HepG2 (cell line): ENCODE measurements around the gene SH3D19. TPM values are rescaled to one million over a fixed set of nuclear protein-coding genes. Genes with fewer than 3 reads are reported as not detected.

Experiments used
- ARNT2 ChIP-seq: sonication (generic); formaldehyde crosslinking; IDR thresholded peaks from 2 replicates; pipeline ENCODE4 v1.8.0; 2022; ENCODE audit warnings: mild to moderate bottlenecking, low read depth, missing genetic modification reagents, moderate library complexity
- BRD4 ChIP-seq: sonication (generic); formaldehyde crosslinking; IDR thresholded peaks from 2 replicates; pipeline ENCODE4 v1.4.0; 2020; ENCODE audit warnings: missing genetic modification reagents
- HES4 ChIP-seq: sonication (generic); formaldehyde crosslinking; IDR thresholded peaks from 2 replicates; pipeline ENCODE4 v1.9.0; 2021; ENCODE audit warnings: mild to moderate bottlenecking, missing genetic modification reagents, borderline replicate concordance
- MTA1 ChIP-seq: sonication (generic); formaldehyde crosslinking; IDR thresholded peaks from 2 replicates; pipeline ENCODE4 v1.4.0; 2020; ENCODE audit warnings: missing genetic modification reagents, mild to moderate bottlenecking, borderline replicate concordance
- MTA3 ChIP-seq: sonication (generic); formaldehyde crosslinking; IDR thresholded peaks from 2 replicates; pipeline ENCODE4 v1.4.0; 2020; ENCODE audit warnings: missing genetic modification reagents
- MYNN ChIP-seq: sonication (generic); formaldehyde crosslinking; IDR thresholded peaks from 2 replicates; pipeline ENCODE4 v1.4.0; 2020; ENCODE audit warnings: mild to moderate bottlenecking, low read depth, missing genetic modification reagents
- MZF1 ChIP-seq: sonication (generic); formaldehyde crosslinking; IDR thresholded peaks from 2 replicates; pipeline ENCODE4 v1.8.1; 2023; ENCODE audit warnings: mild to moderate bottlenecking, missing genetic modification reagents, borderline replicate concordance
- SAFB2 ChIP-seq: sonication (generic); formaldehyde crosslinking; IDR thresholded peaks from 2 replicates; pipeline ENCODE4 v1.5.1; 2020; ENCODE audit warnings: missing genetic modification reagents, low read depth, mild to moderate bottlenecking, borderline replicate concordance
- SALL2 ChIP-seq: sonication (generic); formaldehyde crosslinking; IDR thresholded peaks from 2 replicates; pipeline ENCODE4 v1.8.1; 2023; ENCODE audit warnings: mild to moderate bottlenecking, missing genetic modification reagents, inconsistent platforms
- SKI ChIP-seq: fragments of 450-650 bp; IDR thresholded peaks from one replicate; pipeline ENCODE4 v1.6.1; 2018; ENCODE audit warnings: mild to moderate bottlenecking; ENCODE audit not compliant: partially characterized antibody
- SOX13 ChIP-seq, 3 experiments: fragments of 450-650 bp in 1 of 3; sonication (generic) in 1 of 3; formaldehyde crosslinking in 1 of 3; IDR thresholded peaks in 2 of 3; conservative IDR thresholded peaks in 1 of 3; 2 replicates each; pipeline versions ENCODE4 v1.5.0 to v1.6.1; 2016 to 2020; ENCODE audit warnings: antibody characterized with exemption in 1 of 3, mild to moderate bottlenecking in 1 of 3, missing compliant biosample characterization in 1 of 3, missing genetic modification reagents in 1 of 3, moderate library complexity in 1 of 3
- ZC3H4 ChIP-seq: sonication (generic); formaldehyde crosslinking; IDR thresholded peaks from 2 replicates; pipeline ENCODE4 v1.4.0; 2020; ENCODE audit warnings: missing genetic modification reagents, borderline replicate concordance
- ZFP41 ChIP-seq: sonication (generic); formaldehyde crosslinking; IDR thresholded peaks from 2 replicates; pipeline ENCODE4 v1.4.0; 2020; ENCODE audit warnings: mild to moderate bottlenecking, missing genetic modification reagents, borderline replicate concordance
- ZMYM4 ChIP-seq: sonication (generic); formaldehyde crosslinking; IDR thresholded peaks from 2 replicates; pipeline ENCODE4 v1.8.1; 2023; ENCODE audit warnings: mild to moderate bottlenecking, missing genetic modification reagents
- ZNF121 ChIP-seq: sonication (generic); formaldehyde crosslinking; IDR thresholded peaks from 2 replicates; pipeline ENCODE4 v1.5.0; 2020; ENCODE audit warnings: mild to moderate bottlenecking, missing genetic modification reagents
- ZNF232 ChIP-seq: sonication (generic); formaldehyde crosslinking; IDR thresholded peaks from 2 replicates; pipeline ENCODE4 v1.4.0; 2020; ENCODE audit warnings: missing genetic modification reagents, borderline replicate concordance
- ZNF382 ChIP-seq: sonication (generic); formaldehyde crosslinking; IDR thresholded peaks from 2 replicates; pipeline ENCODE4 v1.5.0; 2020; ENCODE audit warnings: missing genetic modification reagents, mild to moderate bottlenecking, borderline replicate concordance
- ZNF383 ChIP-seq: sonication (generic); formaldehyde crosslinking; IDR thresholded peaks from 2 replicates; pipeline ENCODE4 v1.4.0; 2020; ENCODE audit warnings: missing genetic modification reagents, mild to moderate bottlenecking, borderline replicate concordance
- ZNF652 ChIP-seq: IDR thresholded peaks from 2 replicates; pipeline ENCODE4 v1.6.1; 2016; ENCODE audit warnings: low read depth, borderline replicate concordance
- ZNF777 ChIP-seq: sonication (generic); formaldehyde crosslinking; IDR thresholded peaks from 2 replicates; pipeline ENCODE4 v1.4.0; 2020; ENCODE audit warnings: missing genetic modification reagents
- ZSCAN31 ChIP-seq: sonication (generic); formaldehyde crosslinking; IDR thresholded peaks from 2 replicates; pipeline ENCODE4 v1.5.0; 2020; ENCODE audit warnings: low read depth, mild to moderate bottlenecking, missing genetic modification reagents
- polyA plus RNA-seq, 8 experiments: library from polyadenylated mRNA; depleted of rRNA in 3 of 8; stranded (reverse) in 7 of 8; unstranded in 1 of 8; fragments of >200 nt; fragmentation: Illumina TruSeq in 4 of 8; extraction: Trizol in 4 of 8; gene quantifications; 2 replicates each; pipeline versions ENCODE4 v1.2.1 to v1.2.3, GENCODE V29; 2011 to 2016; ENCODE audit warnings: low read depth in 4 of 8, missing spikeins in 1 of 8, mixed read lengths in 1 of 8; ENCODE audit not compliant: insufficient read depth in 1 of 8
- total RNA-seq, 5 experiments: library from RNA; depleted of rRNA; stranded (reverse); fragments of >200 nt; fragmentation: Illumina TruSeq; extraction: Trizol; gene quantifications; 2 replicates each; pipeline ENCODE4 v1.2.3, GENCODE V29; 2016; ENCODE audit warnings: low read depth in 1 of 5
- TF ChIP-seq, protein P1 (sequence below): sonication (generic); formaldehyde crosslinking; IDR thresholded peaks from 2 replicates; pipeline ENCODE4 v1.8.1; 2023; ENCODE audit warnings: mild to moderate bottlenecking, missing genetic modification reagents
- TF ChIP-seq, protein P2 (sequence below): IDR thresholded peaks from 2 replicates; pipeline ENCODE4 v1.6.1; 2016; ENCODE audit warnings: missing genetic modification reagents, missing compliant biosample characterization
- TF ChIP-seq, protein P3 (sequence below): sonication (generic); formaldehyde crosslinking; IDR thresholded peaks from 2 replicates; pipeline ENCODE4 v1.8.1; 2023; ENCODE audit warnings: mild to moderate bottlenecking, inconsistent platforms, moderate library complexity, missing genetic modification reagents, borderline replicate concordance
- TF ChIP-seq, protein P4 (sequence below): sonication (generic); formaldehyde crosslinking; IDR thresholded peaks from 2 replicates; pipeline ENCODE4 v1.4.0; 2020; ENCODE audit warnings: mild to moderate bottlenecking, missing genetic modification reagents

Gene SH3D19
- total and polyA plus RNA-seq, 2 of the 13 experiments (the other 11 are each of a cell fraction or from before 2014, with no cell fraction given), result 31.2 to 38.0 TPM

DNA sequence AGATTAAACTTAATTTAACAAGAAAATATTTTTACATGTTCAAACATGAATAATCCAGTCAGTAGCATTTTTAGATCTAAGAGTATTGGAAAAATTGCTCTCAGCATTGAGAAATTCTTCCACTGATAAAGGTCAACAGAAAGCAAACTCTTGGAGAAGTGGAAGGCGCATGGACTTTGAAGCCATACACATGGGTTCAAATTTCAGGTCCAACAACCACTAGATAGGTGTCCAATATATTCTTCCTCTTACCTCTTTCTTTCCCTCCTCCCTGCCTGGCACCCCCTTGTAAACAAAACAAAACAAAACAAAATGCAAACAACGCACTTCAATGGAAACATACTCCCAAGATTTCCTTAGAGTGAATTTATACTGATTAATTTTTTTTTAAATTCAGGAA is 76.9 kb downstream of the SH3D19 start (continued):
- TF ChIP-seq, protein P1, sequence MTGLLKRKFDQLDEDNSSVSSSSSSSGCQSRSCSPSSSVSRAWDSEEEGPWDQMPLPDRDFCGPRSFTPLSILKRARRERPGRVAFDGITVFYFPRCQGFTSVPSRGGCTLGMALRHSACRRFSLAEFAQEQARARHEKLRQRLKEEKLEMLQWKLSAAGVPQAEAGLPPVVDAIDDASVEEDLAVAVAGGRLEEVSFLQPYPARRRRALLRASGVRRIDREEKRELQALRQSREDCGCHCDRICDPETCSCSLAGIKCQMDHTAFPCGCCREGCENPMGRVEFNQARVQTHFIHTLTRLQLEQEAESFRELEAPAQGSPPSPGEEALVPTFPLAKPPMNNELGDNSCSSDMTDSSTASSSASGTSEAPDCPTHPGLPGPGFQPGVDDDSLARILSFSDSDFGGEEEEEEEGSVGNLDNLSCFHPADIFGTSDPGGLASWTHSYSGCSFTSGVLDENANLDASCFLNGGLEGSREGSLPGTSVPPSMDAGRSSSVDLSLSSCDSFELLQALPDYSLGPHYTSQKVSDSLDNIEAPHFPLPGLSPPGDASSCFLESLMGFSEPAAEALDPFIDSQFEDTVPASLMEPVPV (CRISPR knock-in tag), result no peak
- no peak for TF ChIP-seq SOX13 (IDR thresholded peaks at IDR 0.05)
- peak in 1 of 2 experiments; percentile 44; a peak in 1 of 4 replicates for TF ChIP-seq SOX13 (CRISPR knock-in tag; conservative IDR thresholded peaks at IDR 0.05 in 1 of 2, IDR thresholded peaks at IDR 0.05 in 1 of 2)
- TF ChIP-seq BRD4 (CRISPR knock-in tag), result no peak
- TF ChIP-seq SAFB2, result no peak
- no peak for TF ChIP-seq ZFP41
- TF ChIP-seq ZNF382 (CRISPR knock-in tag), result no peak
- TF ChIP-seq, protein P2, sequence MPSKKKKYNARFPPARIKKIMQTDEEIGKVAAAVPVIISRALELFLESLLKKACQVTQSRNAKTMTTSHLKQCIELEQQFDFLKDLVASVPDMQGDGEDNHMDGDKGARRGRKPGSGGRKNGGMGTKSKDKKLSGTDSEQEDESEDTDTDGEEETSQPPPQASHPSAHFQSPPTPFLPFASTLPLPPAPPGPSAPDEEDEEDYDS (CRISPR knock-in tag), result no peak
- no peak for TF ChIP-seq HES4 (CRISPR knock-in tag)
- no peak for TF ChIP-seq ZSCAN31
- TF ChIP-seq SKI, result no peak
- no peak for TF ChIP-seq ZNF777 (CRISPR knock-in tag)
- no peak for TF ChIP-seq ARNT2
- no peak for TF ChIP-seq SALL2
- no peak for TF ChIP-seq MTA3 (CRISPR knock-in tag)
- TF ChIP-seq MZF1 (CRISPR knock-in tag), result no peak
- TF ChIP-seq, protein P3, sequence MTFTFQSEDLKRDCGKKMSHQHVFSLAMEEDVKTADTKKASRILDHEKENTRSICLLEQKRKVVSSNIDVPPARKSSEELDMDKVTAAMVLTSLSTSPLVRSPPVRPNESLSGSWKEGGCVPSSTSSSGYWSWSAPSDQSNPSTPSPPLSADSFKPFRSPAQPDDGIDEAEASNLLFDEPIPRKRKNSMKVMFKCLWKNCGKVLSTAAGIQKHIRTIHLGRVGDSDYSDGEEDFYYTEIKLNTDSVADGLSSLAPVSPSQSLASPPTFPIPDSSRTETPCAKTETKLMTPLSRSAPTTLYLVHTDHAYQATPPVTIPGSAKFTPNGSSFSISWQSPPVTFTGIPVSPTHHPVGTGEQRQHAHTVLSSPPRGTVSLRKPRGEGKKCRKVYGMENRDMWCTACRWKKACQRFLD, result no peak
- TF ChIP-seq MYNN (CRISPR knock-in tag), result no peak
- TF ChIP-seq MTA1 (CRISPR knock-in tag), result no peak
- TF ChIP-seq, protein P4, sequence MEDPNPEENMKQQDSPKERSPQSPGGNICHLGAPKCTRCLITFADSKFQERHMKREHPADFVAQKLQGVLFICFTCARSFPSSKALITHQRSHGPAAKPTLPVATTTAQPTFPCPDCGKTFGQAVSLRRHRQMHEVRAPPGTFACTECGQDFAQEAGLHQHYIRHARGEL (CRISPR knock-in tag), result no peak
- TF ChIP-seq ZC3H4 (CRISPR knock-in tag), result no peak
- TF ChIP-seq ZMYM4, result 0 out of 2 replicates have a peak, but pooled peaks have one; percentile 18
- TF ChIP-seq ZNF652 (CRISPR knock-in tag), result no peak
- TF ChIP-seq ZNF383, result no peak
- TF ChIP-seq ZNF121 (CRISPR knock-in tag), result no peak
- no peak for TF ChIP-seq ZNF232 (CRISPR knock-in tag)
